GM06990 (cell line): ENCODE data around the gene SLC43A2.
A peak's percentile ranks its signal among the peaks of the same experiment; 100 is the strongest.
"Not testable (repeated sequence)": the region's sequence is repeated elsewhere in the genome, so short reads cannot be mapped to it uniquely, and the experiment has no call there.

ENCODE experiments used
- DNase-seq: peaks from one replicate; pipeline ENCODE4 v3.0.0-alpha.2; 2011; ENCODE audit not compliant: insufficient read length; ENCODE audit errors: extremely low read depth
- H3K27me3 ChIP-seq: replicated peaks from 2 replicates; pipeline ENCODE4 v1.6.0; 2011; ENCODE audit warnings: low read length; ENCODE audit not compliant: control insufficient read depth, insufficient read depth
- H3K36me3 ChIP-seq: 2 replicates; pipeline ENCODE4 v1.5.1; 2011; ENCODE audit warnings: low read length; ENCODE audit not compliant: control insufficient read depth, insufficient read depth
- H3K4me3 ChIP-seq: replicated peaks from 2 replicates; pipeline ENCODE4 v1.5.1; 2011; ENCODE audit warnings: low read depth, mild to moderate bottlenecking, control low read depth, low read length
- TF ChIP-seq, protein P1 (sequence below): IDR thresholded peaks from 2 replicates; pipeline ENCODE4 v1.5.1; 2011; ENCODE audit warnings: low read length, control low read depth, mild to moderate bottlenecking, inconsistent platforms; ENCODE audit not compliant: insufficient read depth, poor library complexity, severe bottlenecking

Gene SLC43A2

DNA sequence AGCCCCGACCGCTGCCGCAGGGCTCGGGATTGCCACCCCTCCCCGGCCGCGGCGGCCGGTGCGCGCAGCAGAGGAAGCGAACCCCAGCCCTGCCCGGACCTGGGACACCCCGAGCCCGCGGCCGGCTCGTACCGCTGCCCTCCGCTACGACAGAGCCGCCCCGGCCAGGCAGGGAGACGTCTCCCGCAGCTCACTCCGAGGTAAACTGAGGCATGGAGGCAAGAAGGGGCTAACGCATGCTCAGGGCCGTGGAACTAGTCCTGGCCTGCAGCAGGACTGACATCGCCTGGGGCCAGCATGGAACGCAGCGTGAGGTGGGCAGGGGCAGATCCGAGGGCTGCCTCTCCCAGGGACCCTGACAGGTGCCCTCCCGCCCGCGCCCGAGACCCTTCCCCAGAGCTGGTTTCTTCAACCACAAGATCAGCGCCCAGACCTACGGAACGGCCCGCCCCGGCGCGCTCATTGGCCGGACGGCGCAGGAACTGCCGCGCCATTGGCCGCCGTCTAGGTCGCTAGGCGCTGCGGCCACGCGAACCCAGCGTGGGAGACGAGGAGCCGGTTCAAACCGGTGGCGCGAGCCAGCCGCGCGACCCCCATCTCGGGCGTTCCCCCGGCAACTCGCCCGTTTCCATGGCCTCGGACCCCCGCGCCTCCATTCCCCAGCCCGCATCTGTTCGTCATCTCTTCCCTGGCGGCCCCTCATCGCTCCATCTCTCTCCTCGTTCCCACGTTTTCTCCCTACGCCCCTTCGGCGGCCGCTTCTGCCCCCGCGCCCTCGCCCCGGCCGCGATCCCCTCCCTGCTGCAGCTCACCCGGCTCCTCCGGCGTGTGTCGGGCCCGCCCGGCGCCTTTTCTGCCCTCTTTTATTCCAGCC is at the start of gene SLC43A2:
Gene SLC43A2 (minus strand): TSS at position 853 of the 874 bp plus-strand sequence. CDS start 960 bp downstream, outside the sequence.
- Histone ChIP-seq H3K36me3 (peaks cover 2% of the 10 kb centered on the region), H3K4me3 (peak within 1 kb of the TSS; percentile 84), H3K27me3 (no peaks in the 10 kb centered on the region)
- TF ChIP-seq, protein P1, sequence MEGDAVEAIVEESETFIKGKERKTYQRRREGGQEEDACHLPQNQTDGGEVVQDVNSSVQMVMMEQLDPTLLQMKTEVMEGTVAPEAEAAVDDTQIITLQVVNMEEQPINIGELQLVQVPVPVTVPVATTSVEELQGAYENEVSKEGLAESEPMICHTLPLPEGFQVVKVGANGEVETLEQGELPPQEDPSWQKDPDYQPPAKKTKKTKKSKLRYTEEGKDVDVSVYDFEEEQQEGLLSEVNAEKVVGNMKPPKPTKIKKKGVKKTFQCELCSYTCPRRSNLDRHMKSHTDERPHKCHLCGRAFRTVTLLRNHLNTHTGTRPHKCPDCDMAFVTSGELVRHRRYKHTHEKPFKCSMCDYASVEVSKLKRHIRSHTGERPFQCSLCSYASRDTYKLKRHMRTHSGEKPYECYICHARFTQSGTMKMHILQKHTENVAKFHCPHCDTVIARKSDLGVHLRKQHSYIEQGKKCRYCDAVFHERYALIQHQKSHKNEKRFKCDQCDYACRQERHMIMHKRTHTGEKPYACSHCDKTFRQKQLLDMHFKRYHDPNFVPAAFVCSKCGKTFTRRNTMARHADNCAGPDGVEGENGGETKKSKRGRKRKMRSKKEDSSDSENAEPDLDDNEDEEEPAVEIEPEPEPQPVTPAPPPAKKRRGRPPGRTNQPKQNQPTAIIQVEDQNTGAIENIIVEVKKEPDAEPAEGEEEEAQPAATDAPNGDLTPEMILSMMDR = no peak
- peak; percentile 90 for DNase-seq

DNA sequence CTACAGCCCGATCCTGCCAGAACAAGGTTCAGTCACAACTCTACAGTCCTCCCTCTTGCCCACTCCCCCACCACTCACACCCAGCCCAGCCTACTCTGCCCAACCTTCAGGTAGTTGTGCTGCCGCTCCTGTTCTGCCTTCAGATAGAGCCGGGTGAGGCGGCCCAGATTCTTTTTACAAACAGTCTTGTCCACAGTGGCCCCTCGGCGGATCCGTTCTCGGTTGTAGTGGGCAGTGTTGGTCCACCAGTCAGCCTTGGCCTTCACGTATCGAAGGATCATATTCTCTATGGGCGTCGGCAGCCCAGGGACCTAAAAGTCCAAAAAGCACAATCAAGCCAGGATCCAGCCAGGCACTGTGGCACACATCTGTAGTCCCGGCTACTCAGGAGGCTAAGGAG is 47.8 kb upstream of the SLC43A2 start:
- TF ChIP-seq, protein P1 = no peak
- Histone ChIP-seq H3K4me3 (no peak overlapping the region), H3K36me3 (peaks cover 57% of the 10 kb centered on the region), H3K27me3 (no peaks in the 10 kb centered on the region)
- DNase-seq = no peak

DNA sequence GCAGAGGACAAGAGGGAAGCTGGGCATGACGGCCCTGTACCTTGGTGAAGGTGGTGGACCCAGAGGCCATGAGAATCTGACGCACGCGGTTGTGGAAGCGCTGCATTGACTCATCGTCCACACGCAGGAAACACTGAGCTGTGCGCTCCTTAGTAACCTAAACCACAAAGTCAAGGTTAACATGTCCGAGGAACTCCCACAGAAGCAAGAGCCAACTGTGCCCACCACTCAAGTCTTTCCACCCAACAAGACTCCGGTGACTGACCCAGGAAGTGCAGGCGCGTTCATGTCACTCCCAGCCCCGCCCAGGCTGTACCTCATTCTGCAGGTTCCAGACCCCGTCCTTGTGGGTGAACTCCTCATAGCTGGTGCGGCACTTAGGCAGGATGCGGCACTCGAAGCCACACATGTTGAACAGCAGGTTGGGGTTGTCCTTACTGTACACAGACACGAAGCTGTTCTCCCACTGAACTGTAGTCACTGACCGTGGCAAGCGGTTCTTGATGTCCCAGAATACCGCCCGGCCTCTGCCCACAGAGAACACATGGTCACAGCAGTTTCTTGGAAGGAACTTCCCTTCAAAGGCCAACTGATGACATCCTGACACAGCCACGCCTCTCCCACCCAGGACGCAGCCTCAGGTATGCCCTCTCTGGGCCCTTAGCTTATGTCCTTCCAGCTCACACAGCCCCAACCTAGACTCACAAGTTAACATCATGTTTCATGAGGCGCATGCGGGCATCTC is 44.6 kb upstream of the SLC43A2 start:
- peaks cover 44% of the 10 kb centered on the region for H3K36me3 ChIP-seq
- no peak for DNase-seq
- no peak overlapping the region for H3K4me3 ChIP-seq
- TF ChIP-seq, protein P1 = no peak
- no peaks in the 10 kb centered on the region for H3K27me3 ChIP-seq

DNA sequence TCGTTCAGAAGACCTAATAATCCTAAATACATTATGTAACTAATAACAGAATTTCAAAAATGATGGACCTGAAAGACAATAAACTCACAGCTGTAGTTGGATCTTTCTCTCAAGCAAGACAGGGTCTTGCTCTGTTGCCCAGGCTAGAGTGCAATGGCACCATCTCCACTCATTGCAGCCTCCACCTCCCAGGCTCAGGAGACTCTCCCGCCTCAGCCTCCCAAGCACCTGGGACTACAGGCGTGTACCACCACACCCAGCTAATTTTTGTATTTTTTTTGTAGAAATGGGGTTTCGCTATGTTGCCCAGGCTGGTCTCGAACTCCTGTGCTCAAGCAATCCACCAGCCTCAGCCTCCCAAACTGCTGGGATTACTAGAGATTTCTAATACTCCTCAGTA is 35.3 kb upstream of the SLC43A2 start:
- not testable (repeated sequence) for DNase-seq, H3K4me3 ChIP-seq, H3K27me3 ChIP-seq
- H3K36me3 ChIP-seq = peaks cover 32% of the 10 kb centered on the region

DNA sequence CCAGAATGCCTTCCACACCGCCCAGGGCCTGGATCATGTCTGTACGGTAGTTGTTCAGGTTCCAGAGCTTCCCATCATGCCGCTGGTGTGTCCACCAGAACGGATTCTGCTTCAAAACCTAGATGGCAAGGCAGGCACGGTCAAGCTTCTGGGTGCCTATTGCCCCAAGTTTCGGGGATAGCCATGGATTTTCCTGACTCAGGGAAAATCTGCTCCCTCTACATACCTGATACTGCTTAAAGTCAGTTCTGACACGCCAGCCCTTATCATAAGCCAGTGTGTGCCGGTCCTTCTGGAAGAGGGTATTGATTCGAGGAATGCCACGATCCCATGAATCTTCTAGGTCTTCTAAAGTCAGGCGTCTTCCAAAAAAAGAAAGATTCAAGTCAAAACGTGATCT is 32.4 kb upstream of the SLC43A2 start:
- DNase-seq = no peak
- Histone ChIP-seq H3K4me3 (no peak overlapping the region), H3K36me3 (peaks cover 39% of the 10 kb centered on the region), H3K27me3 (no peaks in the 10 kb centered on the region)
- TF ChIP-seq, protein P1 = no peak

DNA sequence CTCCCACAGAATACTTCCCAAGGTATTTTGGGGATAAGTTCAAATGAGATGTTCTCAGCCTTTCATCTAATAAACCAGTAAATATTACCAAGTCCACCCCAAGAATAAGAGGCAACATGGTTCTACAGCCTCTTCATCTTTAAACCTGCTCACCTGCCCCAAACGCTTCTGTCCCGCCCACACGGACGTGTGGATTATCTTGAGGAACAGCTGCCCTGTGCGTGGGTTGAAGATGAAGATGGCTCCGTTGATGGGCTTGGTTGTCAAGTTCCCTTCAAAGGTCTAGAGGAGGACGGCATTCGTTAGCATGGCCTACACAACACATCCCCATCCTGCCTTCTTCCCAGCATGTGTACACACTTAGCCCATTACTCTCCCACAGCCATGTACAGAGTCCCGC is 29.5 kb upstream of the SLC43A2 start:
- Histone ChIP-seq H3K36me3 (peaks cover 54% of the 10 kb centered on the region), H3K27me3 (no peaks in the 10 kb centered on the region), H3K4me3 (no peak overlapping the region)
- no peak for DNase-seq
- TF ChIP-seq, protein P1 = no peak
